Fibroblast of pulmonary artery (primary cell): ENCODE results near the gene EPB41L4B.
A peak's percentile ranks its signal among the peaks of the same experiment; 100 is the strongest.

Experiments used
- DNase-seq: peaks from one replicate; pipeline ENCODE4 v3.0.0-alpha.2; 2010; ENCODE audit warnings: low read depth
- H3K4me3 ChIP-seq: replicated peaks from 2 replicates; pipeline ENCODE4 v1.5.1; 2011; ENCODE audit warnings: low read depth, mild to moderate bottlenecking, control low read depth, low read length, moderate library complexity
- CTCF ChIP-seq: IDR thresholded peaks from 2 replicates; pipeline ENCODE4 v1.5.1; 2011; ENCODE audit warnings: mild to moderate bottlenecking, control low read depth, low read length, inconsistent platforms; ENCODE audit errors: missing control alignments

EPB41L4B gene

GRCh38 chr9:109335929-109336328 is 15.1 kb upstream of the EPB41L4B start:
- H3K4me3 ChIP-seq: no peak overlapping the region
- DNase-seq: no peak
- no peak for TF ChIP-seq CTCF

- no peak for TF ChIP-seq CTCF
- DNase-seq: no peak
- H3K4me3 ChIP-seq: no peak overlapping the region
Observed at GRCh38 chr9:109335121-109335520, 14.3 kb upstream of the EPB41L4B start.

- no peak for TF ChIP-seq CTCF
- no peak overlapping the region for H3K4me3 ChIP-seq
- peak; percentile 45 for DNase-seq
Observed at GRCh38 chr9:109331353-109331752, 10.5 kb upstream of the EPB41L4B start.

GRCh38 chr9:109329638-109330258 is 8.9 kb upstream of the EPB41L4B start:
- H3K4me3 ChIP-seq: no peak overlapping the region
- TF ChIP-seq CTCF: no peak
- peak; percentile 39 for DNase-seq

- no peak for TF ChIP-seq CTCF
- DNase-seq: peak; percentile 63
- no peak overlapping the region for H3K4me3 ChIP-seq
Observed at GRCh38 chr9:109328978-109329637, 8.2 kb upstream of the EPB41L4B start.

- no peak overlapping the region for H3K4me3 ChIP-seq
- no peak for TF ChIP-seq CTCF
- DNase-seq: no peak
Observed at GRCh38 chr9:109325089-109325488, 4.2 kb upstream of the EPB41L4B start.

- no peak overlapping the region for H3K4me3 ChIP-seq
- TF ChIP-seq CTCF: no peak
Observed at GRCh38 chr9:109323771-109324170, 2.9 kb upstream of the EPB41L4B start.

More at GRCh38 chr9:109323771-109324170, 2.9 kb upstream of the EPB41L4B start:
- DNase-seq: no peak
